RKO (cell line): ENCODE data around the gene TLE3.

ENCODE experiments used
- DNase-seq: peaks from one replicate; pipeline ENCODE4 v3.0.0-alpha.2; 2016; ENCODE audit warnings: low spot score

The TLE3 gene

DNA sequence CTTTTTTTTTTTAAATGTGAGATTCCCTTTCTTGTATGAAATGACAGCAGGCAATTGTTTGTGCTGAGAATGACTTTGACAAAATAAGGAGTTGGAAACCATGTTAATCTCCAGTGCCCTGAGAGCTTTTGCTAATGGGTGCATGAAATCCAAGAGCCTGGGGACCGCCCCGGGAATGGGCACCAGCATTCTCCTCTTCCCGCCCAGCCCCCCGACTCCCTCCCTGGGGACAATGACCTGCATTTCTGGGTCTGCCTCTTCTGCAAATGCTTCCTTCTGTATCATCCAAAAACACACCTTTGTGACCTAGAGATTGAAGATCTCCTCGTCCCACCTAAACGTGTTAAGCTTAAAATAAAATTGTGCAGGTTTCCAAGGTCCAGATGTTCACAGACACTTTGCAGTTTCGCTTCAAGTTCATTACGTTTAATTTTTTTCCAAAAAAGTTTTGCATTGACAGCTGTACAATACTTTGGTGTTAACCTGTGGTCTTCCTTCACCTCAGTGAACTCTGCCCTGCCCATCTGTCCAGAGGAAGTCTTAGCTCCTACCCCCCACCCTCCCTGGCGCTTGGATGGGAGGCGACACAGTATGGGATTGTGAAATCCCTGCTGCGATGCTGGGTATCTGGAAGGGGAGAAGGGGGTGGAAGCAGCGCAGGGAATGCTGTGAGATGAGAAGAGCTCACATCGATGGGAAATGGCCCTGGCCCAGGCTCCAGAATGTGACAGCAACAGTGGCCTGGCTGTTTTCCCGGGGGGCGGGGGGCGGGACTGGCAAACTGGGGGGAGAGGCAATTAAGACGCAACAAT lies 50.1 kb downstream of the TLE3 start:
- DNase-seq = no peak

DNA sequence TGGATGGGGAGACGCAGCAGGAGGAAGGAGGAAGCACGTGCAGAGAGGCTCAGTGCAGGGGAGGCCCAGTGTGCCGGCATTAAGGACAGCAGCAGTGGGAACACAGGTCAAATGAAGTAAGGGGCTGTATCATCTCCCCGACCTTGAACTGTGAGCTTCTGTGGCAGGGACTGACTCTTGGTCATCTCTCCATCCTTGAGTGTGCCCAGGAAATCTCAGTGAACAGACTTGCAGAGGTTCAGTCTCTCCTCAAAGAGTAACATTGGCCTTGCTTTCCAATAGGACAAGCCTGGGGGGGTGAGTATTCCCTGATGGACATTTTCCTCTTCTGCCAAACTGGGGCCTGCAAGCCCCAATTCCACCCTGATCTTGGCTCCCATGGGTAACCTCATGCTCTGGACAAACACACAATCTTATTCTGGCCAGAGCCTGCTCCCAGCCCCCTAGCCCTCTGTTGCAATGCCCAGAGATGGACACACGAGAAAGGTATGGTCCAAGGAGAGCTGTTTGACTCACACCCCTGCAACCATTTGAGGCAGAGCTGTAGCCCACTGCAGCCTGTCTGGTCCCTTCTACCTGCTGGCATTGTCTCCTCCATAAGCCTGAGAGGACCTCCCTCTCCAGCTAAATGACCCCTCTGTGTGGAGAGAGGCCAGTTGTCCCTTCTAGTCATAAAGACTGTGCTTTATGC lies 50.9 kb downstream of the TLE3 start:
- no peak for DNase-seq

DNA sequence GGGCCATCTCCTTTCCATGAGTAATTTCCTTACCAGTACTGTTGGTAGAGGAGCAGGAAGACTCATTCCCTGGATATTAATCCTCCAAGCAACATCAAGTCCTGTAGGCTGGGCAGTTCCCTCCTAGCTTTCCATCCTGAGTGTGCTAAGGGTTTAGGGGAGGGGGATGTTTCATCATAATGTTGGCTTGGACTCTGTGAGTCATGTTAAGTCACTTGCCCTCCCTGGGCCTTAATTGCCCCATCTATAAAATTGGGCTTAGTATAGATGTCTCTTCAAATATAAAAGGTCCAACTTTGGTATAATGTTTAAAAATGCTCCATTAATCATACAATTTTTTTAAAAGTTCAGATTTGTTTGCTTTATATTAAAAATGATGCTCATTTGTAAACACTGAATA lies 52.7 kb downstream of the TLE3 start:
- peak; percentile 9 for DNase-seq

DNA sequence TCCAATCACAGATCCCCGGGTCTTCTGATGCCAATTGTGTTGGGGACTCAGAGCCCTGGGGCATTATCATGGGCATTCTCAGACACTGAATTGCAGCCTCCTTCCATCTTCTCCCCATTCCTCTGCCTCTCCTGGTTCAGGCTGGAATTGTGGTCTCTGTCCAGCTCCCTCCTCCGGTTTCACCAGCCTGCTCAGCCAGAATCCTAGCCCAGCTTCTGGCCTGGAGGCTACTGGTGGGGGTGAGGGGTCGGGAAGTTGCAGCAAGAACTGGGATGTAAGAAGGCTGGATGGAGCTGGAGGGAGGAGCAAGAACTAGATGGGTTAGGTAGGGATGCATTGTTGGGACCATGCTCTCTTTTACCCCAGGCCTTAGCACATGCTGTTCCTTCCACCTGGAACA lies 53.5 kb downstream of the TLE3 start:
- DNase-seq = no peak

DNA sequence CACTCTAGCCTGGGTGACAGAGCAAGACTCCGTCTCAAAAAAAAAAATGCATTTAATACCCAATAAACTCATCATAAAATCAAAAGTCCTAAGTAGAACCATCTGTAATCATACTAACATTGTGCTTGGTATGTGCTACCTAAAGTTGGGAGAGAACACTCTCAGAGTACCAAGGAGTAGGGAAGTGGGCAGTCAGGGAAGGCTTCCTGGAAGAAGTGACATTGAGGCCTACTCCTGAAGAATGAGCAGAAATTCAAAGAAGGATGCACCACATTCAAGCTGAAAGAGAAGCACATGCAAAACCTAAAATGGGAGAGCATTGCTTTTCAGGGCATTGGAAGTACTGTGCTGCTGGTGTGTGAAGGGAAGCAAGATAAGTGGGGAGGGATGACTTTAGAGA lies 54.1 kb downstream of the TLE3 start:
- no peak for DNase-seq

DNA sequence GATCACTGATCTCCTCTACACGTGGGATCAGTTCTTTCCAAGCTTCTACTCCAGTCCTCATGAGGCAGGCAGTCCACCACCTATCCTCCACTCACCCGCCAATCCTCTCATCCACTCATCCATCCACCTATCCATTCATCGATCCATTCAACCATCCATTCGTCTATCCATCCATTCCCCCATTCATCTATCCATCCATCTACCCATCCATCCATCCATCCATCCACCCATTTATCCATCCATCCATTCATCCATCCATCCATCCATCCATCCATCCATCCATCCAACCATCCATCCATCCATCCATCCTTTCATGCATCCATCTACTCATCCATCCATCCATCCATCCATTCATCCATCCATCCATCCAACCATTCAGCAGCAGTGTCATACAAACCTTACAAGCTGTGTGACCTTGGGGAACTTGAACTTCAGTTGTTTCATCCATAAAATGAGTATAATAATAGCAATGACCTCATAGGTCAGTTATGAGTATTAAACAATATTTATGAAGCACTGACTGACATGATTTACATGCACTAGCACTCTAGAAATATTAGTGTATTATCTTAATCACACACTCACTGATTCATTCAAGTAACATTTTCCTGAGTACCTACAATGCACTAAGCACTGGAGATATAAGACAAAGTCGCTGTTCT lies 55.0 kb downstream of the TLE3 start:
- DNase-seq = no peak

DNA sequence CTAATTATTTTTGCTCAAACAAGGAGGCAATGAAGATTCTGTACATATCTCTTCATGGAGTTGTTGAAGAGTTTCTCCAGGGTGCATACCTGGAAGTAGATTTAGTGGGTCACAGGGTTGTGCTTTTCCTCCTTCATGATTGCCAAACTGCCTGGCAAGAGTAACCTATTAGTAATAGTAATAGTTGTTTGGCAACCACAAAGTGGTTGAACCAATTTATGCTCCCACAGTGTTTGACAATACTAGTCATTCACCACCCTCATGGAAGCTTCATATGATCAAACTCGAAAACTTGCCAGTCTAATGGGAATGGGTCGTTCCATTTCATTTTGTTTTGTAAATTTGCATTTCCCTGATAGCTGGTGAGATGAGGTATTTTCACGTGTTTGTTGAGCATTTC lies 57.8 kb downstream of the TLE3 start:
- DNase-seq = no peak

DNA sequence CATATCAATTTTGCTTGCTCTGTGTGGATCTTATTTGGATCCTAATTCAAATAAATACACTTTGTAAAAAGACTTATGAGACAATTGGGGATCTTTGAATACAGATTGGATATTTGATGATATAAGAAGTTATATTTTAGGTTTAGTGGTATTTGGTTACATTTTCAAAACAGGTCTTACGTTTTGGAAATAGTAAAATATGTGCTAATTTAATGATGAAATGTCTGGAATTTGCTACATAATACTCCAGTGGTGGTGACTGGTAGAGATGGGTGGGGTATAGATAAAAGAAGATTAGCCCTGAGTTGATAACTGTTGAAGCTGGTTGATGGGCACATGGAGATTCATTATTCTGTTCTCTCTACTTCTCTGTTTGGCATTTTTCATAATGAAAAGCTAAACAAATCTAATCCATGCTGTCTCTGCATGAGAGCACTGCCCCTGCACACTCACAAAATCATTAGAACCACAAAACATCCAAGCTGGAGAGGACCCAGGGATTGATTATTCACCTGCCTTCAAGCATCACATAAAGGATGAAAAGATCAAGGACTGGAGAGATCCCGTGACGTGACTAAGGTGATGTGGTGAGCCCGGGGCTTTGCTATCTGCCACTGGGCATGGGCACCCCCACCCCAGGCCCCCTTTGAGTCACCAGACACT lies 58.9 kb downstream of the TLE3 start:
- DNase-seq = no peak

DNA sequence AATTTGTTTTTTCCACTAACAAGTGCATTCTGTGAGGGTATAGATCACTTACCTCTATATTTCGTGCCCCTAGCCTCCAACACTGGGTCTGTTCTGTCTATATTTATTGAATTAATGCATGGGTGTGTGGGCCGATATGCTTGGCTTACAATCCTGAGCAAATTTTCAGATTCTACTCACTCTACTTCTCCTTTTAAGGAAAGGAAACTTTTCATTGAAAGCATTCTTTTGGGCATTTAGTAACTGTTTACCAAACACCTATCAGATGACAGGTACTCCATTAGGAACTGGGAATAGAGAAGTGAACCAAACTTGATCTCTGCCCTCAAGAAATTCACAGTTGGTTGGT lies 60.5 kb downstream of the TLE3 start:
- no peak for DNase-seq

DNA sequence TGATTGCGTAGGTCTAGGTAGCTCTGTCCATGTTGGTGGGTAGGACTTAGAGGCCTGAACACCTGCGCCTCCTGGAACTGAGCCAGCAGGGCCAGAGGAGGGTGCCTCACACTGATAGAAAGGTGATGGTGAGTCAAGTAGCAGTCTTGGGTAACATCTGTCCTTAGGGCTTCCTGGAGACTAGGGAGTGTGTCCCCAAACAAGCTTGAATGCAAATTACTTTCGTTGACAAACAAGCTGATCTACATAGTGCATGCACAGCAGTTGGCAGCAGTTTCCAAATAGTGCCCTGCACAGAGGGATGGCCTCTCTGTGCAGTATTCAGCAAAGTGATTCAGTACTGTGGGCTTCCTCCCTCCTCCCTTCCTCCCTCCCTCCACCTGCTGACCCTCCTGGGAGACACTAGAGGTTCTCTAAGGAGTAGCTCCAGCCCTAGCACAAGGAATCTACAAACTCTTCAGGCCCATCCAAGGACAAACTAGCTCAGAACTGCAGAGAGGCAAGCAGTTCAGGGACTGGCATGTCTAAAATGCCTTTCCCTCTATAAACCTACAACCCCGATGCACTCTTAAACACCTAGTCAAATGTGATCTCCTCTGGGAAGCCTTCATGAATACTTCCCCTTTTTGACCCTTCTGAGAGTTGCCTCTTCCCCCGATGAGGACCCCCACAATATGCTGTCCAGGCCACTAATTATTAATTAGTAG lies 61.0 kb downstream of the TLE3 start:
- DNase-seq = no peak

DNA sequence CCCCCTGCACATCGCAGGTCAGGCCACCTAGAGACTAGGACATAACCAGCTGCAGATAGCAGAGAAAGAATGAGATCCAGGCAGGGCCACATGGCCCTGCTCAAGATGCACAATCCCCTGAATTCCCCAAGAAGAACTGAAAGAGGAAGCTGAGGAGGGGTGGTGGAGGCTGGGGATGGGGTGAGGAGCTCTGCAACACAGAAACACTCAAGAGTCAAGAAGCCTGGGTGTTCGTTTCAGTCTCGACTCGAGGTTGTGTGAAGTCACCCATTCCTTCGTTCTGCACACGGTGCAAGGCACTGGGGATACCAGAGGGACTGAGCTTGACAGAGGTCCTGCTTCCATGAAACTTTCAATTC lies 62.0 kb downstream of the TLE3 start:
- no peak for DNase-seq

DNA sequence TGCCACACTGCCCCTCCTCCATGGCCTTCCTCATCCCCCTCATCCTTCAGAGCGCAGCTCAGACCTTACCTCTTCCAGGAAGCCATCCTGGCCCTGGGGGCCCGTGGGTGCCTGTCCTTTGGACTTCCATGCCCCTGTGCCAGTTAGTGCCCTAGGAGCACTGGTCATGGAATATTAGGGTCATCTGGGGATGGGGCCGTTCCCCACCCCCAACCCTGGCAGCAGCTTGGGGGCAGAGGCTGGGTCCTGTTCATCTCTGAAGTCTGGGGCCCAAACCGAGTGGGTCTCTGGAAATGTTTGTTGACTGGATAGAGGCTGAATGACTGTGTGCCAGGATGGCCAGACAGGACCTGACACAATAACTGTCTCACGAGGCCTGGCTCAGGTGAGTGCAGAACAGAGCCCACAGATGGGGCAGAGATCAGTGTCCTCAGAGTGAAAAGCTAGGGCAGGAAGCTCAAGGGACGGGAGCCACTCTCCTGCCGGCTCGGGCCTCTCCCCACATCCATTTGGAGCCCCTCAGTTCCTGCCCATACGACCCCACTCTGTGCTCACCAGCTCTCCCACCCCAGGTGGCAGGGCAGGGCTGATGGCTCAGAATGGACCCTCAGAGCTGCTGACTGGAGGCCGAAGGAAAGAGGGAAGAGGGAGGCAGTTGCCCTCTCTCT lies 62.5 kb downstream of the TLE3 start:
- DNase-seq = no peak

DNA sequence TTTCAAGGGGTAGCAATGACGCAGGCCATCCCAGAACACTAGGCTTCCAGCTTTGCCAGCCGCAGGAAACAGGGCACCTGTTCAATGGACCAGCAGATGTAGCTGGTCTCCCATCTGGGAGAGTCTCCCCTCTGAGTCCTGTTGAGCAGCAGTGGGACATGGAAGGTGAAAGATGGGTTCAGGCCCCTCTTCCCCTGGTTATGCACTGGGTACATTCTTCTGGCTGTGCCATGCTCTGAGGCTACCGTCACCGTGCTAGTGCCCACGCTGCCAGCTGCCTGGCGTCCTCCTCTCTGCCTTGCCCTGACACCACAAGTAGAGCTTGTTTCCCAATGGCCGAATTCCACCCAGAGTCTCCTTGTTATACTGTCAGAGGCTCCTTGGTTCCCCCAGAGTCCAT lies 63.1 kb downstream of the TLE3 start:
- no peak for DNase-seq

DNA sequence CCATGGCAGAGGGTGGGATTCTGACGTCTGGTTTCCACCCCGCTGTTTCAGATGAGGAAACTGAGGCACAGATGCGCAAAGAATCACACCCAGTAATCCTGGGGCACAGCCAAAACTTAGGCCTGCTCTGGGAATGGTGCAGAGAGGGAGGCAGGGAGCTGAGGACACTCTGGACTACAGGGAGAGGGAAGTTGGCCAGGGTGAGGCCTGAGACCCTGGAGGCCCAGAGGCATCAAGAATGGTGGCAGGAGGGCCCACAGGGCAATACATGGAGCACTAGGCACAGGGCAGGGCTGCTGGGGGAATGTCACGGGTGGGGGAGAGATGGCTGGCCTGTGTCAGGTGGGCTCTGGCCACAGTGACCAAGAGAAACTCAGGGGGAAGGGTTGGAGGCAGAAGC lies 63.6 kb downstream of the TLE3 start:
- no peak for DNase-seq

DNA sequence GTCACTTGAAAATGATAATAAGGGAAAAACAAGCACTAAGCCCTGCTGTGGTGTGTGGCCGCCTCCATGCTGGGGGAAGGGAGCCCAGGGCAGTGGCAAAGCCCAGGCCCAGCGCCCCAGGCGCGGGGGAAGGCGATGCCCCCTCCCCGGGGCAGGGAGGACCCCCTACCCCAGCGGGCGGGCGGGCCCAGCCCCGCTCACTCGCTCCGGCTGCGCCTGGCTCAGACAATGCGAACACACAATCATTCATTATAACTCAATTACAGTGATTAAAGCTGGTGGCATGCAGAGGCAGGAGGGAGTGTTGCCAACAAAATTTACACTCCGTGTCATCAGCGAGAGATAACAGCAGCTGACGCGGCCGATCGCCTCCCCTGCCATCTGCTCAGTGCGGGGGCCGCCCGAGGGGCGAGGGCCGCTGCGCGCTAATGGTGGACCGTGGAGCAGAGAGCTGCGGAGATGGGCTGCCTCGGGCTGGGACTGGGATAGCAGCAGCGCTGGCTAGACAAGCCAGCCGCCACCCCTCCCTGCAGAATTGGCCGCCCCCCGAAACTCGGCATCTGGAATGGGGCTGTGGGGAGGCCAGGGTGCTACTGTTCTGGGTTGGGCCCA lies 64.1 kb downstream of the TLE3 start:
- no peak for DNase-seq

DNA sequence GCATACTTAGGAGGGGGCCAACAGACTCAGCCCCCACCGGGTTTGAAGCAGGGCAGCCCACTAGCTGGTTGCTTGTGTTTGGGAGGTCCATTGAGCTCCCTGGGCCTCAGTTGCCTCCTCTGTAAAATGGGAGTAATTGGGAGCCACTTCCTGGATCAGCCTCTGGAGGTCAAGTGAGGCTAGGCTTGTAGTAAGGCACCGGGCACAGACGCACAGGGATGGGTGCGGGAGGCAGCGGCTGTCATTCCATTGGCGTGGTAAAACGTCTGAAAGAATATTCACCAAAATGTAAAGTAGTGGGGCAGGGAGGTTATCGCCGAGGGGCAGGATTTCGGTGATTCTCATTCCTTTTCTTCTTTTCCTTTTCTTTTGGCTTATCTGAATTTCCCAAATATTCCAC lies 64.6 kb downstream of the TLE3 start:
- no peak for DNase-seq

DNA sequence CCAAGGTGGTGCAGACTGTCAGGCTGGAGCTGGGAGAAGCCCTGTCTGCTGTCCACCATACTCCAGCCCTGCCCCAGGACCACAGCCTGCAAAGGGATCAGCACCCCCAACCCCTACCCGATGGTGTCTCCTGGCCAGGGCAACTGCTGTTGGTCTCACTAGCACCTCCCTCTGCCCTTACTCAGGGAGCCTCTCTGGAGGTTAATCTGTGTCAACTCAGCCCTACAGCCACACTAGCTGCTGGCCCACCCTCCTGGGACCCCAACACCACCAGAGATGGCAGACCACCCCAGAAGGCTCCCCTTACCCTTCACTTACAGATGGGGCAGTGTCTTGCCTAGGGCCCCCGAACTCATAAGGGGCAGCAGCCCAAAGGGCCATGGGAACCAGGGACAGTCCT lies 65.2 kb downstream of the TLE3 start:
- DNase-seq = no peak

DNA sequence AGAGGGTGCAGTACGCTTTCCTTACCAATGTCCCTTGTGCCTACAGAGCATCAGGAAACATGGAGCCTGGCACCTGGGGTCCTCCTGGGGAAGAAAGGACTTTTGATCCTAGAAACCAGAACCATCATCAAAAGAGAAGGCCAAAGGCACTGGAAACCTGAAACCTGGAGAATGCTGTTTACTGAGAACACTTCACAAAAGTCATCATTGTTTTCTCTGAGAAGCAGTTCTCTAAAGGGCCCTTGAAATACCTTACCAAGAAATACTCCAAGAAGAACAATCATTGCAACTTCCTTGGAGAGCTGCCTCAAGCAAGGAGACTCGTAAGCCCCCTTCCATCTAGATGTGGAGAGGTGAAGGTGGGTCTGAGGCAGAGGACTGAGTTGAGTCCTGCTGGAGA lies 66.0 kb downstream of the TLE3 start:
- no peak for DNase-seq

DNA sequence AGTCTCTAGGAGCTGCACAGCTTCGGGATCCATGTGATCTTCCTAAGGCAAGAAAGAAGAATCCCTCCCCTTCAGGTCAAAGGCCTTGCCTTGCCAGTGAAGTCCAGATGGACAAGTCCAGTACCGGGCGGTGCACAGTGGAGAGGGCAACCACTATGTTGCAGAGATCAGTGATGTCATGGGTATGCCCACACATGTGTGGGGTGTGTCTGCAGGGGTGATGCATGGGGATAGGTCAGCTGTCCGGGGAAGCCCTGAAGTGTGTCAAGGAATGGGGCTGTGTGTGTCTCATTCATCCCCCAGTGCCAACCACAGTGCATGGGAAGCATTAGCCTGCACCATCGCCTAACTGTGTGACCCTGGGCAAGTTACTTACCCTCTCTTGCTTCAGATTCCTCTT lies 66.5 kb downstream of the TLE3 start:
- DNase-seq = no peak

DNA sequence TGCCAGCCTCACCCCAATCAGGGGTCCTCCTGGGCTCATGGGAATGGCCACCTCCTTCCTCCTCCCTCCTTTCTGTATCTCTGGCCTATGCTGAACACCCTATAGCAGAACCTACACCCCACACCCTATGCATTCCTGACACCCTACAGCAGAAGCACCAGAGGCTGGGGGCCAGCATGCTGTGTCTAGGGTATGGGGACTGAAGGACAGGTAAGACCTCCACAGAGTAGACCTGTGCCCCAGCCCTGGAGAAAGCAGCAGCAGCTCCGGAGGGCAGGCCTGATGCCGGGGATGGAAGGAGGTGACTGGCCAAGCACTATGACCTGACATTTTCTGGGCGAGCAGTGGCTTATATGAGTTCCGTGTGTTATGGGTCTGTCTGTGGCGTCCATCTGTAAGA lies 66.9 kb downstream of the TLE3 start:
- no peak for DNase-seq

DNA sequence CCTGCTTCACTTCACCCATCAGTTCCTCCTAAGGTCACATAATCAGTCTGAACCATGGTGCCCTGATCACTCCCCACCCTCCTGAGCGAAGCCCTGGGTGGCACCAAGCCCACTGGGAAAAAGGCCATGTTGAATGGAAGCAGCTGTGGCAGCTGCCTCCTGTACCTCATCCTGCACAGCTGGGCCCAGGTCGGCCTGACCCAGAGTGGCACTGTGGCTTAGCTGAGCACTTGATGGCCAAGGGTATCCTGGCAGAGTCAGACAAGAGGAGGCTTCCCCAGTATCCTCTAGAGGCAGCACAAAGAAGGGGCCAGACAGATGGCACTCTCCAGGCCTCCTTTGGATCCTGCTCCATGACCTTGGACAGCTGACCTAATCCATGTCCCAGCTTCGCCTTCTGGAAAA lies 68.4 kb downstream of the TLE3 start:
- DNase-seq = no peak
